SIG-M5 (cell line): ENCODE measurements around the gene MAGEL2.
"Not testable (repeated sequence)": the region's sequence is repeated elsewhere in the genome, so short reads cannot be mapped to it uniquely, and the experiment has no call there.

Experiments used
- DNase-seq: peaks from one replicate; lab custom pipeline; 2025; lab: John Stamatoyannopoulos, UW

The MAGEL2 gene

GRCh38 chr15:23606226-23606625 is 41.4 kb downstream of the MAGEL2 start:
- DNase-seq, result no peak

- no peak for DNase-seq
Measured at GRCh38 chr15:23602124-23602523, 45.5 kb downstream of the MAGEL2 start.

- DNase-seq, result no peak
Measured at GRCh38 chr15:23599053-23599452, 48.6 kb downstream of the MAGEL2 start.

GRCh38 chr15:23597278-23597677 is 50.4 kb downstream of the MAGEL2 start:
- DNase-seq, result not testable (repeated sequence)

GRCh38 chr15:23596736-23597135 is 50.9 kb downstream of the MAGEL2 start:
- no peak for DNase-seq

GRCh38 chr15:23595368-23595767 is 52.3 kb downstream of the MAGEL2 start:
- DNase-seq, result no peak

- DNase-seq, result no peak
Measured at GRCh38 chr15:23594252-23594770, 53.4 kb downstream of the MAGEL2 start.
